IMR-90 (cell line): ENCODE data around the gene PFKL. TPM values are rescaled to one million over a fixed set of nuclear protein-coding genes. Genes with fewer than 3 reads are reported as not detected.

ENCODE experiments used
- ATAC-seq: fragments of 200-7000 bp; cut with Tn5 transposase; 2 replicates; pipeline ENCODE4 v1.9.1; 2020; ENCODE audit warnings: low read depth, mild to moderate bottlenecking, moderate library complexity
- BruUV-seq: library from RNA; stranded (reverse); fragments of 400-500 nt; replicated peaks from 2 replicates; lab custom pipeline; 2021; lab: Mats Ljungman, UMichigan
- CTCF ChIA-PET: fragments of 300-600 bp; formaldehyde crosslinking; extraction: SDS; loops from one replicate; lab custom pipeline; 2021; ENCODE audit warnings: antibody characterized with exemption; lab: Yijun Ruan, JAX
- POLR2A ChIA-PET: fragments of 300-600 bp; sonication (Branson Sonifier 250); formaldehyde crosslinking; loops from one replicate; lab custom pipeline; 2022; ENCODE audit warnings: antibody characterized with exemption; ENCODE audit not compliant: unreplicated experiment; lab: Charles Lee
- DNase-seq: peaks from one replicate; pipeline ENCODE4 v3.0.0; 2013
- H2AFZ ChIP-seq: replicated peaks from 2 replicates; pipeline ENCODE3; 2013; ENCODE audit warnings: low read length, mild to moderate bottlenecking; ENCODE audit not compliant: poor library complexity
- H2AK5ac ChIP-seq: 2 replicates; pipeline ENCODE4 v1.6.1; 2013; ENCODE audit warnings: low read depth, low read length, inconsistent platforms
- H2AK9ac ChIP-seq: replicated peaks from 2 replicates; pipeline ENCODE3; 2013; ENCODE audit warnings: mild to moderate bottlenecking, low read depth, low read length, moderate library complexity; ENCODE audit not compliant: poor library complexity
- H2BK120ac ChIP-seq: 2 replicates; pipeline ENCODE4 v1.6.1; 2013; ENCODE audit warnings: low read depth, low read length, inconsistent platforms
- H2BK15ac ChIP-seq: 3 replicates; pipeline ENCODE4 v1.6.1; 2013; ENCODE audit warnings: low read depth, low read length, inconsistent platforms
- H2BK20ac ChIP-seq: 2 replicates; pipeline ENCODE4 v1.6.1; 2013; ENCODE audit warnings: low read depth, mild to moderate bottlenecking, inconsistent platforms, low read length, moderate library complexity
- H2BK5ac ChIP-seq: 2 replicates; pipeline ENCODE4 v1.6.1; 2013; ENCODE audit warnings: mild to moderate bottlenecking, low read depth, low read length, inconsistent platforms; ENCODE audit not compliant: poor library complexity, severe bottlenecking
- H3K14ac ChIP-seq: replicated peaks from 2 replicates; pipeline ENCODE4 v1.6.1; 2013; ENCODE audit warnings: low read depth, low read length, inconsistent platforms
- H3K18ac ChIP-seq: 2 replicates; pipeline ENCODE4 v1.6.1; 2013; ENCODE audit warnings: low read depth, low read length, control low read depth
- H3K23ac ChIP-seq: 2 replicates; pipeline ENCODE4 v1.6.1; 2013; ENCODE audit warnings: low read depth, low read length, inconsistent platforms
- H3K27ac ChIP-seq: 2 replicates; pipeline ENCODE4 v1.5.1; 2013; ENCODE audit warnings: mild to moderate bottlenecking, control low read depth, low read length; ENCODE audit not compliant: insufficient read depth
- H3K27me3 ChIP-seq: 2 replicates; pipeline ENCODE4 v1.6.1; 2013; ENCODE audit warnings: low read length; ENCODE audit not compliant: control insufficient read depth, insufficient read depth
- H3K36me3 ChIP-seq: 2 replicates; pipeline ENCODE4 v1.6.1; 2013; ENCODE audit warnings: low read length, mixed read lengths; ENCODE audit not compliant: control insufficient read depth, insufficient read depth
- H3K4ac ChIP-seq: 2 replicates; pipeline ENCODE4 v1.6.1; 2013; ENCODE audit warnings: low read depth, low read length, inconsistent platforms
- H3K4me1 ChIP-seq: 2 replicates; pipeline ENCODE4 v1.6.1; 2013; ENCODE audit warnings: low read length, mixed read lengths; ENCODE audit not compliant: control insufficient read depth, insufficient read depth
- H3K4me2 ChIP-seq: 2 replicates; pipeline ENCODE4 v1.6.1; 2013; ENCODE audit warnings: low read depth, mild to moderate bottlenecking, control low read depth, low read length, moderate library complexity
- H3K4me3 ChIP-seq: 2 replicates; pipeline ENCODE4 v1.5.1; 2013; ENCODE audit warnings: low read depth, mild to moderate bottlenecking, control low read depth, low read length, moderate library complexity; ENCODE audit not compliant: insufficient read depth
- H3K56ac ChIP-seq: 2 replicates; pipeline ENCODE4 v1.6.1; 2013; ENCODE audit warnings: low read length, inconsistent platforms; ENCODE audit not compliant: insufficient read depth; ENCODE audit errors: extremely low read depth
- H3K79me1 ChIP-seq, 2 experiments: 2 replicates each; pipeline ENCODE4 v1.6.1; 2013; ENCODE audit warnings: low read length in 2 of 2, inconsistent platforms in 1 of 2, low read depth in 1 of 2
- H3K9ac ChIP-seq: 2 replicates; pipeline ENCODE4 v1.6.1; 2013; ENCODE audit warnings: low read depth, low read length, control low read depth
- H3K9me1 ChIP-seq: 2 replicates; pipeline ENCODE4 v1.6.1; 2013; ENCODE audit warnings: low read length, inconsistent platforms; ENCODE audit not compliant: insufficient read depth
- H3K9me3 ChIP-seq: 2 replicates; pipeline ENCODE4 v1.6.1; 2013; ENCODE audit warnings: low read length; ENCODE audit not compliant: control insufficient read depth, insufficient read depth
- H4K20me1 ChIP-seq: 2 replicates; pipeline ENCODE4 v1.6.1; 2013; ENCODE audit warnings: low read length, inconsistent platforms; ENCODE audit not compliant: insufficient read depth
- H4K5ac ChIP-seq: 2 replicates; pipeline ENCODE4 v1.6.1; 2013; ENCODE audit warnings: mild to moderate bottlenecking, low read depth, low read length, control low read depth
- H4K8ac ChIP-seq, 2 experiments: 2 replicates each; pipeline ENCODE4 v1.6.1; 2013; ENCODE audit warnings: low read depth in 2 of 2, low read length in 2 of 2, control low read depth in 1 of 2, inconsistent platforms in 1 of 2
- H4K91ac ChIP-seq: 2 replicates; pipeline ENCODE4 v1.6.1; 2013; ENCODE audit warnings: low read depth, low read length, inconsistent platforms; ENCODE audit not compliant: insufficient read depth
- BHLHE40 ChIP-seq: fragments of 150-350 bp; IDR thresholded peaks from 2 replicates; pipeline ENCODE4 v1.6.1; 2016; ENCODE audit warnings: mild to moderate bottlenecking, low read depth, low read length
- CEBPB ChIP-seq: IDR thresholded peaks from 2 replicates; pipeline ENCODE4 v1.6.1; 2012; ENCODE audit warnings: low read depth, low read length, improper control_type of control experiment
- CHD1 ChIP-seq: IDR thresholded peaks from 2 replicates; pipeline ENCODE4 v1.6.1; 2012; ENCODE audit warnings: low read depth, low read length, improper control_type of control experiment
- FOS ChIP-seq: fragments of 150-350 bp; IDR thresholded peaks from 2 replicates; pipeline ENCODE4 v1.6.1; 2016; ENCODE audit warnings: low read depth, low read length
- MAFK ChIP-seq: IDR thresholded peaks from 2 replicates; pipeline ENCODE4 v1.6.1; 2012; ENCODE audit warnings: low read depth, low read length, improper control_type of control experiment
- MAZ ChIP-seq: IDR thresholded peaks from 2 replicates; pipeline ENCODE4 v1.6.1; 2012; ENCODE audit warnings: low read depth, mild to moderate bottlenecking, low read length, improper control_type of control experiment, moderate library complexity, borderline replicate concordance
- MXI1 ChIP-seq: IDR thresholded peaks from 2 replicates; pipeline ENCODE4 v1.6.1; 2012; ENCODE audit warnings: low read depth, mild to moderate bottlenecking, low read length, moderate library complexity, borderline replicate concordance
- NFE2L2 ChIP-seq: fragments of 150-350 bp; IDR thresholded peaks from 2 replicates; pipeline ENCODE4 v1.6.1; 2016; ENCODE audit warnings: low read depth, mild to moderate bottlenecking, low read length
- POLR2A ChIP-seq: IDR thresholded peaks from 2 replicates; pipeline ENCODE4 v1.6.1; 2012; ENCODE audit warnings: mild to moderate bottlenecking, low read depth, low read length
- RAD21 ChIP-seq: IDR thresholded peaks from 2 replicates; pipeline ENCODE4 v1.6.1; 2012; ENCODE audit warnings: low read length, improper control_type of control experiment
- RCOR1 ChIP-seq: IDR thresholded peaks from 2 replicates; pipeline ENCODE4 v1.6.1; 2012; ENCODE audit warnings: mild to moderate bottlenecking, low read length, improper control_type of control experiment; ENCODE audit not compliant: insufficient replicate concordance
- RFX5 ChIP-seq: IDR thresholded peaks from 2 replicates; pipeline ENCODE4 v1.8.0; 2012; ENCODE audit warnings: low read depth, mild to moderate bottlenecking, low read length, moderate library complexity
- SMC3 ChIP-seq: fragments of 150-350 bp; IDR thresholded peaks from 2 replicates; pipeline ENCODE4 v1.6.1; 2016; ENCODE audit warnings: low read depth, mild to moderate bottlenecking, antibody characterized with exemption, low read length, moderate library complexity
- WGBS, 2 experiments: methylation state at CpG; one replicate each; pipeline versions ENCODE4 v1.1.5 to v1.1.7; 2013; ENCODE audit warnings: missing lambda C conversion rate in 2 of 2; ENCODE audit not compliant: insufficient read length in 1 of 2; ENCODE audit errors: extremely low coverage in 2 of 2; 5-methylcytosine and 5-hydroxymethylcytosine counted together
- dilution Hi-C: fragments of 300-500 bp; cut with HindIII; formaldehyde crosslinking; loops from one replicate; pipeline ENCODE4 v1.14.3; 2018; ENCODE audit warnings: low sequenced_read_pairs; ENCODE audit not compliant: unreplicated experiment
- in situ Hi-C: fragments of 300-500 bp; cut with MboI; formaldehyde crosslinking; loops from 3 replicates; pipeline ENCODE4 v1.14.3; 2019; ENCODE audit warnings: low sequenced_read_pairs, inconsistent platforms, mixed read lengths
- intact Hi-C: fragments of 100-400 bp; cut with micrococcal nuclease; formaldehyde crosslinking; loops from 2 replicates; pipeline ENCODE4 v1.10.0; 2022
- polyA plus RNA-seq, 3 experiments: library from polyadenylated mRNA; depleted of rRNA; stranded (reverse); fragments of >200 nt; gene quantifications; 2 replicates each; pipeline ENCODE4 v1.2.3, GENCODE V29; 2012; ENCODE audit warnings: low replicate concordance in 1 of 3
- total RNA-seq: library from RNA; depleted of rRNA; stranded (reverse); fragments of >200 nt; gene quantifications from 2 replicates; pipeline ENCODE4 v1.2.3, GENCODE V29; 2012
- TF ChIP-seq, protein P1 (sequence below): fragments of 150-350 bp; IDR thresholded peaks from 2 replicates; pipeline ENCODE4 v1.6.1; 2016; ENCODE audit warnings: low read depth, mild to moderate bottlenecking, low read length, moderate library complexity, borderline replicate concordance
- TF ChIP-seq, protein P2 (sequence below): conservative IDR thresholded peaks from 2 replicates; pipeline ENCODE4 v1.5.1; 2012; ENCODE audit warnings: mild to moderate bottlenecking, low read depth, low read length, improper control_type of control experiment
- TF ChIP-seq, protein P3 (sequence below): fragments of 150-350 bp; IDR thresholded peaks from 2 replicates; pipeline ENCODE4 v1.6.1; 2017; ENCODE audit warnings: mild to moderate bottlenecking, antibody characterized with exemption, low read length, low read depth

PFKL gene
- total and polyA plus RNA-seq, 2 of the 4 experiments (the other 2 are of a cell fraction): 103 to 126 TPM

DNA sequence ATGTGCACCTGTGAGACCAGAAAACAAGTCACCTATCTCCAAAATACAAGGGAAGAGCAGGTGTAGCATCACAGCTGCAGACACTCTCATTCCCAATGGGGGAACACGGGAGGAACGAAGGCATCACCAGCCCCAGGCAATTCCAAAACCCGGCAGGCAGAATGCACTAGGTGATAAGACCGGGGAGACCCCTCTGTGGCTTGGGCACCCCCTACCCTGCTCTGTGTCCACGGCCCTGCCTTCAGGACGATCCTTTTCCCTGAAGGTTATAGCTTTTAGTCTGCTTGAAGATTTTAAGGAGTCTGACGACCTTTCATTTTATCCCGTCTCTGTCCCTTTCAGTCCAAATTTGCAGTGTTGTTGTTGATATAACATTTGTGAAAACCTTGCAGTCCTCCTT is 72.8 kb downstream of the PFKL start:
- Histone ChIP-seq H3K9me3 (peaks cover 8% of the 10 kb centered on the region; the same call in 1 of the 2 replicates), H2AFZ (no peak overlapping the region), H4K8ac (no peak overlapping the region), H3K9ac (no peak overlapping the region), H3K56ac (no peak overlapping the region), H3K27me3 (peaks cover 3% of the 10 kb centered on the region; the same call in 1 of the 2 replicates), H3K4me2 (no peak overlapping the region), H4K5ac (no peak overlapping the region), H3K14ac (no peak overlapping the region), H2BK15ac (no peak overlapping the region), H3K36me3 (no peaks in the 10 kb centered on the region), H2BK20ac (no peak overlapping the region), H4K91ac (no peak overlapping the region), H2BK5ac (no peak overlapping the region), H2AK5ac (no peak overlapping the region), H3K4ac (no peak overlapping the region), H3K4me1 (no peaks in the 10 kb centered on the region), H2AK9ac (no peak overlapping the region), H3K23ac (no peak overlapping the region), H4K20me1 (no peaks in the 10 kb centered on the region), H3K79me1 (no peaks in the 10 kb centered on the region), H3K27ac (no peak overlapping the region), H3K18ac (no peak overlapping the region), H3K4me3 (no peak overlapping the region), H2BK120ac (no peak overlapping the region), H3K9me1 (no peaks in the 10 kb centered on the region)
- in situ Hi-C loops (no loop called here), dilution Hi-C loops (no loop called here), intact Hi-C loops (no loop called here)
- no TSS peak for BruUV-seq
- TF ChIP-seq, protein P1, sequence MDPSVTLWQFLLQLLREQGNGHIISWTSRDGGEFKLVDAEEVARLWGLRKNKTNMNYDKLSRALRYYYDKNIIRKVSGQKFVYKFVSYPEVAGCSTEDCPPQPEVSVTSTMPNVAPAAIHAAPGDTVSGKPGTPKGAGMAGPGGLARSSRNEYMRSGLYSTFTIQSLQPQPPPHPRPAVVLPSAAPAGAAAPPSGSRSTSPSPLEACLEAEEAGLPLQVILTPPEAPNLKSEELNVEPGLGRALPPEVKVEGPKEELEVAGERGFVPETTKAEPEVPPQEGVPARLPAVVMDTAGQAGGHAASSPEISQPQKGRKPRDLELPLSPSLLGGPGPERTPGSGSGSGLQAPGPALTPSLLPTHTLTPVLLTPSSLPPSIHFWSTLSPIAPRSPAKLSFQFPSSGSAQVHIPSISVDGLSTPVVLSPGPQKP: no peak
- no peak for TF ChIP-seq MAFK
- no peak for TF ChIP-seq MAZ
- no peak for TF ChIP-seq FOS
- no peak for TF ChIP-seq MXI1
- no peak for TF ChIP-seq CEBPB
- TF ChIP-seq, protein P2, sequence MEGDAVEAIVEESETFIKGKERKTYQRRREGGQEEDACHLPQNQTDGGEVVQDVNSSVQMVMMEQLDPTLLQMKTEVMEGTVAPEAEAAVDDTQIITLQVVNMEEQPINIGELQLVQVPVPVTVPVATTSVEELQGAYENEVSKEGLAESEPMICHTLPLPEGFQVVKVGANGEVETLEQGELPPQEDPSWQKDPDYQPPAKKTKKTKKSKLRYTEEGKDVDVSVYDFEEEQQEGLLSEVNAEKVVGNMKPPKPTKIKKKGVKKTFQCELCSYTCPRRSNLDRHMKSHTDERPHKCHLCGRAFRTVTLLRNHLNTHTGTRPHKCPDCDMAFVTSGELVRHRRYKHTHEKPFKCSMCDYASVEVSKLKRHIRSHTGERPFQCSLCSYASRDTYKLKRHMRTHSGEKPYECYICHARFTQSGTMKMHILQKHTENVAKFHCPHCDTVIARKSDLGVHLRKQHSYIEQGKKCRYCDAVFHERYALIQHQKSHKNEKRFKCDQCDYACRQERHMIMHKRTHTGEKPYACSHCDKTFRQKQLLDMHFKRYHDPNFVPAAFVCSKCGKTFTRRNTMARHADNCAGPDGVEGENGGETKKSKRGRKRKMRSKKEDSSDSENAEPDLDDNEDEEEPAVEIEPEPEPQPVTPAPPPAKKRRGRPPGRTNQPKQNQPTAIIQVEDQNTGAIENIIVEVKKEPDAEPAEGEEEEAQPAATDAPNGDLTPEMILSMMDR: no peak
- no peak for TF ChIP-seq RAD21
- TF ChIP-seq NFE2L2: no peak
- TF ChIP-seq, protein P3, sequence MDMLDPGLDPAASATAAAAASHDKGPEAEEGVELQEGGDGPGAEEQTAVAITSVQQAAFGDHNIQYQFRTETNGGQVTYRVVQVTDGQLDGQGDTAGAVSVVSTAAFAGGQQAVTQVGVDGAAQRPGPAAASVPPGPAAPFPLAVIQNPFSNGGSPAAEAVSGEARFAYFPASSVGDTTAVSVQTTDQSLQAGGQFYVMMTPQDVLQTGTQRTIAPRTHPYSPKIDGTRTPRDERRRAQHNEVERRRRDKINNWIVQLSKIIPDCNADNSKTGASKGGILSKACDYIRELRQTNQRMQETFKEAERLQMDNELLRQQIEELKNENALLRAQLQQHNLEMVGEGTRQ: no peak
- no peak for TF ChIP-seq SMC3
- TF ChIP-seq POLR2A: no peak
- no peak for TF ChIP-seq CHD1
- no peak for TF ChIP-seq RCOR1
- TF ChIP-seq RFX5: no peak
- no peak for TF ChIP-seq BHLHE40
- CTCF ChIA-PET: no interaction called here
- DNase-seq (no peak), ATAC-seq (no peak)
- 50% methylated on average over 2 of the region's 8 CpGs; no CpG with 5 or more reads in 1 of the 2 experiments for WGBS, 2 experiments
- POLR2A ChIA-PET: no interaction called here
